ENCODE data around the gene PDE6C.

The PDE6C gene

GRCh38 chr10:93577565-93577964 lies 34.8 kb upstream of the PDE6C start:
- peaks cover 21% of the 10 kb centered on the region for H3K27me3 ChIP-seq (ENCODE audit: control insufficient read depth, insufficient read depth, low read length)
- no peak overlapping the region for H3K9ac ChIP-seq (ENCODE audit: low read length)
- H3K9me3 ChIP-seq (ENCODE audit: control insufficient read depth, insufficient read depth, low read depth, low read length): peaks cover 4% of the 10 kb centered on the region; the same call in 1 of the 2 replicates
- H3K36me3 ChIP-seq (ENCODE audit: control insufficient read depth, insufficient read depth, low read length): no peaks in the 10 kb centered on the region
- H3K4me1 ChIP-seq (ENCODE audit: control insufficient read depth, insufficient read depth, low read length): no peaks in the 10 kb centered on the region
- H3K4me3 ChIP-seq (ENCODE audit: low read depth, low read length): no peak overlapping the region
- H3K27ac ChIP-seq (ENCODE audit: low read depth, low read length): no peak overlapping the region

DNA sequence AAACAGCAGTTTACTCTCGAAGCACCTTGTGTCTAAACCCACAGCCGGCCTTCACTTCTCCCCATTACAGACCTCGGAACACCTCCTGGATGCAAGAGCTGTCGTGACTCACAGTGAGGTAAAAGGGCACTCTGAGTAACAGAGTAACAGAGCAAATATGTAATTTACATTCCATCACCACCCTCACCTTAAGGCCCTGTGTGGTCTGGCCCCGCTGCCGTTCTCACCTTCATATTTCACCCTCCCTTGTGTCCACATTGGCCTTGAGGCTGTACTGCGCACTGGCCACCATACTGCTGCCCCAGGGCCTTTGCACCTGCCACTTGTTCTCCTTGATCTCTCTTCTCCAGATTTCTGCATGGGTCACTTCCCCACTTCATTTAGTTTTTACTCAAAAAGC lies 33.2 kb upstream of the PDE6C start:
- H3K9ac ChIP-seq (ENCODE audit: low read length): no peak overlapping the region
- no peak overlapping the region for H3K27ac ChIP-seq (ENCODE audit: low read depth, low read length)
- H3K36me3 ChIP-seq (ENCODE audit: control insufficient read depth, insufficient read depth, low read length): no peaks in the 10 kb centered on the region
- H3K9me3 ChIP-seq (ENCODE audit: control insufficient read depth, insufficient read depth, low read depth, low read length): peaks cover 4% of the 10 kb centered on the region; the same call in 1 of the 2 replicates
- H3K27me3 ChIP-seq (ENCODE audit: control insufficient read depth, insufficient read depth, low read length): peaks cover 7% of the 10 kb centered on the region
- H3K4me3 ChIP-seq (ENCODE audit: low read depth, low read length): no peak overlapping the region
- no peaks in the 10 kb centered on the region for H3K4me1 ChIP-seq (ENCODE audit: control insufficient read depth, insufficient read depth, low read length)

DNA sequence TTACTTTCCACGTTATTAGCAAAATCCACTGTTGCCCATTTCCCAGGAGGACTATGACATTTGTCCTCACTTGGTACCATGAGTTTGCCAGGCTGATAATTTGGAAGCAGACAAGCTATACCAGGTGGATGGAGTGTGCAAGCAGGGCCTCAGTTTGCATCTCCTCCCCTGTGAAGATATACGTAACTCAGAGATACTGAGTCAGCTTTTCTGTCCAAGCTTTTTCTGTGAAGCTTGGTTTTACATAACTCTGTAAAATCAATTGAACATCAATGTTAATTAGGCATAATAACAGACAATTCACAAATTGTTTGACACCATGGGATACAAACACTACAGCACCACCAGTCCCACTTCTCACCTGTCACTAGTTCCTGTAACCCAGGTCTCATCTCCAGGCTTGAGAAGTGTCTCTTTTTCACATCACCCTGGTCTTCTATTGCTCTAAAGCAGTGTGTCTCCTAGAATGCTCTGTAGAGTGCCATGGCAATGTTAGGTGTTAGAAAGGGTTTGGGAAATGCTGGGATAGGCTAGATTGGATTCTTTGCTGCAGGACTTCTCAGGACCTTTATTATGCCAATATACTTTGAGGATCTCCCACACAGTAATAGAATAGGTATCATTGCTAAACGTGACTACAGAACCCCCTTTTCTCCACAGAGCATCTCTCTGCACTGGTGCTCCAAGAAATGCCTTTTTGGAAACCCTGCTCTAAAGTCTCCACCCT lies 32.2 kb upstream of the PDE6C start:
- H3K9me3 ChIP-seq (ENCODE audit: control insufficient read depth, insufficient read depth, low read depth, low read length): peaks cover 4% of the 10 kb centered on the region; the same call in 1 of the 2 replicates
- no peak overlapping the region for H3K27ac ChIP-seq (ENCODE audit: low read depth, low read length)
- no peaks in the 10 kb centered on the region for H3K4me1 ChIP-seq (ENCODE audit: control insufficient read depth, insufficient read depth, low read length)
- H3K36me3 ChIP-seq (ENCODE audit: control insufficient read depth, insufficient read depth, low read length): no peaks in the 10 kb centered on the region
- no peak overlapping the region for H3K9ac ChIP-seq (ENCODE audit: low read length)
- peaks cover 6% of the 10 kb centered on the region for H3K27me3 ChIP-seq (ENCODE audit: control insufficient read depth, insufficient read depth, low read length)
- H3K4me3 ChIP-seq (ENCODE audit: low read depth, low read length): no peak overlapping the region

GRCh38 chr10:93580828-93581227 lies 31.5 kb upstream of the PDE6C start:
- Histone ChIP-seq H3K4me3 (ENCODE audit: low read depth, low read length) (no peak overlapping the region), H3K4me1 (ENCODE audit: control insufficient read depth, insufficient read depth, low read length) (no peaks in the 10 kb centered on the region), H3K9me3 (ENCODE audit: control insufficient read depth, insufficient read depth, low read depth, low read length) (peaks cover 4% of the 10 kb centered on the region; the same call in 1 of the 2 replicates), H3K27me3 (ENCODE audit: control insufficient read depth, insufficient read depth, low read length) (no peaks in the 10 kb centered on the region), H3K27ac (ENCODE audit: low read depth, low read length) (no peak overlapping the region), H3K36me3 (ENCODE audit: control insufficient read depth, insufficient read depth, low read length) (no peaks in the 10 kb centered on the region), H3K9ac (ENCODE audit: low read length) (no peak overlapping the region)

GRCh38 chr10:93584445-93584844 lies 27.9 kb upstream of the PDE6C start:
- Histone ChIP-seq H3K9ac (ENCODE audit: low read length) (no peak overlapping the region), H3K27ac (ENCODE audit: low read depth, low read length) (no peak overlapping the region), H3K4me1 (ENCODE audit: control insufficient read depth, insufficient read depth, low read length) (no peaks in the 10 kb centered on the region), H3K36me3 (ENCODE audit: control insufficient read depth, insufficient read depth, low read length) (no peaks in the 10 kb centered on the region), H3K27me3 (ENCODE audit: control insufficient read depth, insufficient read depth, low read length) (no peaks in the 10 kb centered on the region), H3K4me3 (ENCODE audit: low read depth, low read length) (no peak overlapping the region), H3K9me3 (ENCODE audit: control insufficient read depth, insufficient read depth, low read depth, low read length) (peaks cover 4% of the 10 kb centered on the region; the same call in 1 of the 2 replicates)

GRCh38 chr10:93589648-93590562 lies 22.4 kb upstream of the PDE6C start:
- H3K36me3 ChIP-seq (ENCODE audit: control insufficient read depth, insufficient read depth, low read length): no peaks in the 10 kb centered on the region
- H3K9ac ChIP-seq (ENCODE audit: low read length): no peak overlapping the region
- no peak overlapping the region for H3K4me3 ChIP-seq (ENCODE audit: low read depth, low read length)
- no peak overlapping the region for H3K27ac ChIP-seq (ENCODE audit: low read depth, low read length)
- H3K9me3 ChIP-seq (ENCODE audit: control insufficient read depth, insufficient read depth, low read depth, low read length): no peaks in the 10 kb centered on the region
- H3K27me3 ChIP-seq (ENCODE audit: control insufficient read depth, insufficient read depth, low read length): no peaks in the 10 kb centered on the region
- peaks cover 14% of the 10 kb centered on the region for H3K4me1 ChIP-seq (ENCODE audit: control insufficient read depth, insufficient read depth, low read length)

- Histone ChIP-seq H3K27me3 (ENCODE audit: control insufficient read depth, insufficient read depth, low read length) (no peaks in the 10 kb centered on the region), H3K4me3 (ENCODE audit: low read depth, low read length) (no peak overlapping the region), H3K36me3 (ENCODE audit: control insufficient read depth, insufficient read depth, low read length) (no peaks in the 10 kb centered on the region), H3K9me3 (ENCODE audit: control insufficient read depth, insufficient read depth, low read depth, low read length) (no peaks in the 10 kb centered on the region), H3K4me1 (ENCODE audit: control insufficient read depth, insufficient read depth, low read length) (peaks cover 14% of the 10 kb centered on the region), H3K27ac (ENCODE audit: low read depth, low read length) (no peak overlapping the region), H3K9ac (ENCODE audit: low read length) (no peak overlapping the region)
Observed at GRCh38 chr10:93590638-93591037, 21.7 kb upstream of the PDE6C start.

DNA sequence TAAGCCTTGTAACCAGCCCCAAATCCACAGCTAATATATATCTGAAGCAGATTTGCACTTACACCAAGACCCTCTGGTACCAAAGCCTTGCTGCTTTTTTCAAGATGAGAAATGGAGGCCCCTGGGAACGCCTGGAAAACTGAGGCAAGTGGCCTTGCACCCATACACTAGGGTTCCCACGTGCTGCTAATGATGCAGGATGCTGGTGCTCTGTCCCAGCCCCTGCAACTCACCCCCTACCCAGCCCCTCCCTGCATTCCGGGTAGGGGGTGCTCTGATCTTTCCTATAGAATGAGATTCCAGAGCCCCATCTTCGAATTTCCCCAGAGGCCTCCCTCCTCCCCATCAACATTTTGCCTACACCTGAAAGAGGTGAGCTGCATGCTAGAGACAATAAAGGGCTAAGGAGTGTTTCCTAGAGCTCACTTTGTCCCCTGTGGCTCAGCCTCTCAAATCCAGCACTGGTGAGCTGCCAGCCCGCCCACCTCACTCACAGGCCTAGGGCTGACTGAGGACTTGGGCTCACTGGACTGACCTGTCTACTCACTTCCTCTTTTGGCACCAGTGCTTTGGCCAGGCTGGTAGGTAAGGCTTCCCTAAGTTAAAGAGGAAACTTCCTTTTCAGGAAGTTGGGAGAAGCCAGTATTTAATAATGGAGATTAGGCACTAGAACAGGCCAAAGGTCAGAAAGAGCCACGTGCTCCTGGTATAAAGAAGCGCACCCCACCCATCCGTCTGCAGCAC lies 21.1 kb upstream of the PDE6C start:
- Histone ChIP-seq H3K9me3 (ENCODE audit: control insufficient read depth, insufficient read depth, low read depth, low read length) (no peaks in the 10 kb centered on the region), H3K4me1 (ENCODE audit: control insufficient read depth, insufficient read depth, low read length) (peaks cover 14% of the 10 kb centered on the region), H3K4me3 (ENCODE audit: low read depth, low read length) (no peak overlapping the region), H3K27ac (ENCODE audit: low read depth, low read length) (no peak overlapping the region), H3K9ac (ENCODE audit: low read length) (no peak overlapping the region), H3K36me3 (ENCODE audit: control insufficient read depth, insufficient read depth, low read length) (no peaks in the 10 kb centered on the region), H3K27me3 (ENCODE audit: control insufficient read depth, insufficient read depth, low read length) (no peaks in the 10 kb centered on the region)

GRCh38 chr10:93593254-93593653 lies 19.1 kb upstream of the PDE6C start:
- Histone ChIP-seq H3K27ac (ENCODE audit: low read depth, low read length) (no peak overlapping the region), H3K36me3 (ENCODE audit: control insufficient read depth, insufficient read depth, low read length) (no peaks in the 10 kb centered on the region), H3K9ac (ENCODE audit: low read length) (no peak overlapping the region), H3K27me3 (ENCODE audit: control insufficient read depth, insufficient read depth, low read length) (peaks cover 6% of the 10 kb centered on the region; the same call in 1 of the 2 replicates), H3K4me3 (ENCODE audit: low read depth, low read length) (no peak overlapping the region), H3K9me3 (ENCODE audit: control insufficient read depth, insufficient read depth, low read depth, low read length) (no peaks in the 10 kb centered on the region), H3K4me1 (ENCODE audit: control insufficient read depth, insufficient read depth, low read length) (peaks cover 14% of the 10 kb centered on the region)

GRCh38 chr10:93593749-93594148 lies 18.6 kb upstream of the PDE6C start:
- Histone ChIP-seq H3K36me3 (ENCODE audit: control insufficient read depth, insufficient read depth, low read length) (no peaks in the 10 kb centered on the region), H3K4me1 (ENCODE audit: control insufficient read depth, insufficient read depth, low read length) (peaks cover 14% of the 10 kb centered on the region), H3K27ac (ENCODE audit: low read depth, low read length) (no peak overlapping the region), H3K9me3 (ENCODE audit: control insufficient read depth, insufficient read depth, low read depth, low read length) (no peaks in the 10 kb centered on the region), H3K4me3 (ENCODE audit: low read depth, low read length) (no peak overlapping the region), H3K27me3 (ENCODE audit: control insufficient read depth, insufficient read depth, low read length) (peaks cover 9% of the 10 kb centered on the region), H3K9ac (ENCODE audit: low read length) (no peak overlapping the region)

Data from HUES6 (cell line).